Brain microvascular endothelial cell (primary cell): ENCODE measurements around the gene SH3BP4.
A peak's percentile ranks its signal among the peaks of the same experiment; 100 is the strongest.

Source experiments
- DNase-seq: peaks from one replicate; pipeline ENCODE4 v3.0.0-alpha.2; 2020
- H3K27ac ChIP-seq: fragments of 250-450 bp; sonication (Bioruptor Pico); 2 replicates; pipeline ENCODE4 v1.5.1; 2020; ENCODE audit warnings: mild to moderate bottlenecking, moderate library complexity
- H3K27me3 ChIP-seq: fragments of 250-450 bp; sonication (Bioruptor Pico); replicated peaks from 2 replicates; pipeline ENCODE4 v1.5.1; 2020; ENCODE audit warnings: mild to moderate bottlenecking
- H3K36me3 ChIP-seq: fragments of 250-450 bp; sonication (Bioruptor Pico); replicated peaks from 2 replicates; pipeline ENCODE4 v1.5.1; 2020; ENCODE audit warnings: mild to moderate bottlenecking
- H3K4me3 ChIP-seq: 2 replicates; pipeline ENCODE4 v1.5.1; 2011; ENCODE audit warnings: low read depth, mild to moderate bottlenecking, control low read depth, low read length, moderate library complexity
- in situ Hi-C: cut with HindIII; loops from 2 replicates; pipeline ENCODE4 v1.10.0; 2017; ENCODE audit warnings: low sequenced_read_pairs, low pct_ligation_motif_present
- TF ChIP-seq, protein P1 (sequence below): IDR thresholded peaks from 2 replicates; pipeline ENCODE4 v1.5.1; 2011; ENCODE audit warnings: low read depth, mild to moderate bottlenecking, moderate library complexity, low read length, control low read depth, inconsistent platforms; ENCODE audit errors: missing control alignments

Gene SH3BP4

DNA sequence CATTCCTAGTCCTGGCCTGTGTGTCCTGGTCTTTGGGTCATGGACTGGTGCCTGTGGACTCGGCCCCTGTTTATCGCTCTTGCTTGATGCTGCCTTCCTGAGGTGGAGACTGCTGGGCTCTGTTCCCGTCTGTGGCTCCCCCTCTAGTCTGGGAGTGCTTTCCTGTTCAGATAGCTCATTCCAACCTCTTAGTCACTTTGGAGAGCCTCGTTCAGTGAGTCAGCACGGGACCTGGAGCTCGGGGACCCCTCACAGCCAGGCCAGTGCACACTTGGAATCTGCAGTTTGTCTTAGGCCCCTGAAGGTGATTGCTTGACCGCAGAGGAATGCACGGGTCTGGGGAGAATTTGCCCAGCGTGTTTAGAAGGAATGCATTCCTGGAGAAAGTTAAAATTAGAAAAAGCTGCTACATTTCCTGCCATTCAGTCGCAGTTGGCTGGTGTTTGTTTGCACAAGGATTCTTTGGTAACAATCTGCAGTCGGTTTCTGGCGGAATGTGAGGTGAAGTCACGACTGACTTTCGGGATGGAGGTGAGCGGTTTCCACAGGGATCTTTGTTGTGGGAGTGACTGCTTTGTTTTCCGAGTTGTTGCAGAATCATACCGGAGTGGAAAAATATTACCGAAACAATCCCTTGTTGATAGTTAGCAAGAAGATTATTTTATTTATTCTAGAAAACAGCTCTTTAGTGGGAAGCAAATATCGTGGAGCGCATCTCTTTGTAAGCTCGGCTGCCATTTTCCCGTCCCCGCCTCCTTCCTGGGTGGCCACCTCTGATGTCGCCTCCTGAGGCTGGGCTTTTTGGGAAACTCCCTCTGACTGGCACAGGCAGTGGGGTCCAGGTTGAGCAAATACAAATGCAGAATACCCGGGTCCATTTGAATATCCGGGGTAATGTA, 29.6 kb downstream of the SH3BP4 start:
- no peaks in the 10 kb centered on the region for H3K36me3 ChIP-seq
- in situ Hi-C loops, result no loop called here
- H3K4me3 ChIP-seq, result no peak overlapping the region
- TF ChIP-seq, protein P1, sequence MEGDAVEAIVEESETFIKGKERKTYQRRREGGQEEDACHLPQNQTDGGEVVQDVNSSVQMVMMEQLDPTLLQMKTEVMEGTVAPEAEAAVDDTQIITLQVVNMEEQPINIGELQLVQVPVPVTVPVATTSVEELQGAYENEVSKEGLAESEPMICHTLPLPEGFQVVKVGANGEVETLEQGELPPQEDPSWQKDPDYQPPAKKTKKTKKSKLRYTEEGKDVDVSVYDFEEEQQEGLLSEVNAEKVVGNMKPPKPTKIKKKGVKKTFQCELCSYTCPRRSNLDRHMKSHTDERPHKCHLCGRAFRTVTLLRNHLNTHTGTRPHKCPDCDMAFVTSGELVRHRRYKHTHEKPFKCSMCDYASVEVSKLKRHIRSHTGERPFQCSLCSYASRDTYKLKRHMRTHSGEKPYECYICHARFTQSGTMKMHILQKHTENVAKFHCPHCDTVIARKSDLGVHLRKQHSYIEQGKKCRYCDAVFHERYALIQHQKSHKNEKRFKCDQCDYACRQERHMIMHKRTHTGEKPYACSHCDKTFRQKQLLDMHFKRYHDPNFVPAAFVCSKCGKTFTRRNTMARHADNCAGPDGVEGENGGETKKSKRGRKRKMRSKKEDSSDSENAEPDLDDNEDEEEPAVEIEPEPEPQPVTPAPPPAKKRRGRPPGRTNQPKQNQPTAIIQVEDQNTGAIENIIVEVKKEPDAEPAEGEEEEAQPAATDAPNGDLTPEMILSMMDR, result peak; percentile 52
- peak; percentile 97 for DNase-seq
- no peaks in the 10 kb centered on the region for H3K27me3 ChIP-seq
- peak overlapping the region; percentile 87 for H3K27ac ChIP-seq

DNA sequence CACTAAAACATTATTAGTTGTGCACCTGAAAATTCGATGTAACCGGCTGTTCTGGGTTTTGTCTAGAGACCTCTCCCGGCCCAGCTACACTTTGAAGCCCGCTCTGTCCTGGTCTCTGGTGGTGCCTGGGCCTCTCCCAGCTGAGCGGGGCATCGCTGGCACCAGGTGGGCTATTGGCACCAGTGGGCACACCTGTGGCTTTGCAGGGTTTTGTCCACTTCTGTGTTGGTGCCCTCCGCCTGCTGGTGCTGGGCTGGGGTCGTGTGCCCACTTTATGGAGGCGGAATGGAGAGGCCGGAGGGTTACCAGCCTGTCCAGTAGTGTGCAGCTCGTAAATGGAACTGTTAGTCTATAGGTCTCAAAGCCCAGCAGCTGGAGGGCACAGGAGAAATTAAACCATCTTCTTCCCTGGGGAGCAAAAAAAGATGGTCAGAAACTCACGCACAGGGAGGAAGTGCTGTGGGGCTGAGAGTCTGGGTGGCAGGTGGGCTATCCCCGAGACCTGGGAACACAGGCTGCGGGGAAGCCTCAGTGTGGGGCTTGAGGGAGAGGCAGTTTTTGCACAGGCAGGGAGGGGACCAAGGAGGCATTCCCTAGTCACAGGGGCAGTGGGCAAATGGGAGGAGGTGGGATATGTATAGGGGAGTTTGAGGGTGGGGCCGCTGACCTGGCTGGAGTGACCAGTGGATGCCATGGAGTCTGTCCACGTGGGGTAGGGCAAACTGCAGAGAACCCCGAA, 30.4 kb downstream of the SH3BP4 start:
- H3K27me3 ChIP-seq, result no peaks in the 10 kb centered on the region
- no peak for DNase-seq
- TF ChIP-seq, protein P1, result no peak
- H3K36me3 ChIP-seq, result no peaks in the 10 kb centered on the region
- in situ Hi-C loops, result no loop called here
- H3K4me3 ChIP-seq, result no peak overlapping the region
- H3K27ac ChIP-seq, result peak overlapping the region; percentile 87

GRCh38 chr2:234983011-234983726, 31.4 kb downstream of the SH3BP4 start:
- peak overlapping the region; percentile 45 for H3K27ac ChIP-seq
- in situ Hi-C loops, result no loop called here
- H3K27me3 ChIP-seq, result no peaks in the 10 kb centered on the region
- H3K4me3 ChIP-seq, result no peak overlapping the region
- H3K36me3 ChIP-seq, result no peaks in the 10 kb centered on the region
- DNase-seq, result no peak
- TF ChIP-seq, protein P1, result no peak

GRCh38 chr2:234985608-234986245, 33.9 kb downstream of the SH3BP4 start:
- Histone ChIP-seq H3K27ac (no peak overlapping the region), H3K36me3 (no peaks in the 10 kb centered on the region), H3K27me3 (no peaks in the 10 kb centered on the region), H3K4me3 (no peak overlapping the region)
- TF ChIP-seq, protein P1, result no peak
- no peak for DNase-seq
- in situ Hi-C loops, result no loop called here

DNA sequence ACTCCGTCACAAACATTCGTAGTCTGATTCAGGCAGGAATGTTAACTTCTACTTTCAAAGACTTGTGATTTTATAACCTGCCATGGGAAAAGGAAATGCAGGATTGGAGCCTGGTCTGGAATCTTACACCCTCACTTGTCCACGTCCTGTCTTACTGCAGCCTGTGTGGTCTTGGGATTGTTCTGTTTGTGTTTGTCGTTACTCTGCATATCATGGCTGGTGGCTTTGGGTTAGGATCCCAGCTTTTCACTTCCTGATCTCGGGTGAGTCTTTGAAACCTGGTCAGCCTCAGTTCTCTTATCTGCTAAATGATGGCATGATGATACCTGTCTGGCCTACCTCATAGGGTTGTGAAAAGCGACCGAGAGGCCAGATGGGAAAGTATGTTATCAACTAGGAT, 34.6 kb downstream of the SH3BP4 start:
- H3K27me3 ChIP-seq, result no peaks in the 10 kb centered on the region
- in situ Hi-C loops, result no loop called here
- H3K27ac ChIP-seq, result no peak overlapping the region
- TF ChIP-seq, protein P1, result no peak
- no peak for DNase-seq
- no peak overlapping the region for H3K4me3 ChIP-seq
- H3K36me3 ChIP-seq, result no peaks in the 10 kb centered on the region
